ENCODE measurements around the gene PKNOX2.

DNA sequence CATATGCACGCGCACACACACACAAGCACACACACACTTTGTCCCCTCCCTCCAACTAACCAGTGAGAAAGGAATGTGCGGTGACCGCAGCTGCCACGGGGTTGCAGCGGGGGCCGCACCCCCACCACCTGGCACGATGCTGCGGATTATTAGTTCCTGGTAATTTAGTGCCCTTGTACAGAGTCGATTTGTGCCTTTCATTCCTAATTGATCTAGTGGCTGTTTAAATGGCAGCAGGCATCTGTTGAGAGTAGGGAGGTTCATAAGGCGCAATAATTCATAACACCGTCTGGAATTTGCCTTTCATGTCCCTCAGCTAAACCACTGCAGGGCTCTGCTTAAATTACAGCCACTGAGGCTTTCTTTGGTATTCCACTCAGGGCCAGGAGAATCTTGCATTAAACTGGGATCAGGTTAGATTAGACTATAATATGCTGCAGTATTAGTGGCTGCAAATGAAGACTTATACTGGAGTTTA, 217.8 kb downstream of the PKNOX2 start:
- TF ChIP-seq POLR2A (IDR thresholded peaks at IDR 0.05), result no peak
- TF ChIP-seq, protein P1, sequence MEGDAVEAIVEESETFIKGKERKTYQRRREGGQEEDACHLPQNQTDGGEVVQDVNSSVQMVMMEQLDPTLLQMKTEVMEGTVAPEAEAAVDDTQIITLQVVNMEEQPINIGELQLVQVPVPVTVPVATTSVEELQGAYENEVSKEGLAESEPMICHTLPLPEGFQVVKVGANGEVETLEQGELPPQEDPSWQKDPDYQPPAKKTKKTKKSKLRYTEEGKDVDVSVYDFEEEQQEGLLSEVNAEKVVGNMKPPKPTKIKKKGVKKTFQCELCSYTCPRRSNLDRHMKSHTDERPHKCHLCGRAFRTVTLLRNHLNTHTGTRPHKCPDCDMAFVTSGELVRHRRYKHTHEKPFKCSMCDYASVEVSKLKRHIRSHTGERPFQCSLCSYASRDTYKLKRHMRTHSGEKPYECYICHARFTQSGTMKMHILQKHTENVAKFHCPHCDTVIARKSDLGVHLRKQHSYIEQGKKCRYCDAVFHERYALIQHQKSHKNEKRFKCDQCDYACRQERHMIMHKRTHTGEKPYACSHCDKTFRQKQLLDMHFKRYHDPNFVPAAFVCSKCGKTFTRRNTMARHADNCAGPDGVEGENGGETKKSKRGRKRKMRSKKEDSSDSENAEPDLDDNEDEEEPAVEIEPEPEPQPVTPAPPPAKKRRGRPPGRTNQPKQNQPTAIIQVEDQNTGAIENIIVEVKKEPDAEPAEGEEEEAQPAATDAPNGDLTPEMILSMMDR (IDR thresholded peaks at IDR 0.05), result no peak

Measured in esophagus squamous epithelium (tissue), 4 donors.